NK-92 (cell line): ENCODE data around the gene MSMB.
"Not testable (repeated sequence)": the region's sequence is repeated elsewhere in the genome, so short reads cannot be mapped to it uniquely, and the experiment has no call there.

Experiments
- DNase-seq: peaks from one replicate; lab custom pipeline; 2025; ENCODE audit not compliant: unreplicated experiment; lab: John Stamatoyannopoulos, UW

MSMB gene

GRCh38 chr10:46046261-46046660 is at the start of gene MSMB:
TSS of gene MSMB (minus strand) at chr10:46046269. CDS start at chr10:46046237, 32 bp downstream.
- DNase-seq, result no peak

GRCh38 chr10:46094931-46095750 is 49.1 kb upstream of the MSMB start:
- no peak for DNase-seq

- DNase-seq, result no peak
These were observed 48.1 kb upstream of the MSMB start for GRCh38 chr10:46094197-46094500.

GRCh38 chr10:46093316-46094196 is 47.5 kb upstream of the MSMB start:
- DNase-seq, result not testable (repeated sequence)

GRCh38 chr10:46092524-46093081 is 46.5 kb upstream of the MSMB start:
- no peak for DNase-seq

- no peak for DNase-seq
These were observed 45.9 kb upstream of the MSMB start for GRCh38 chr10:46091828-46092523.

- no peak for DNase-seq
These were observed 45.2 kb upstream of the MSMB start for GRCh38 chr10:46091080-46091827.

- DNase-seq, result no peak
These were observed 44.3 kb upstream of the MSMB start for GRCh38 chr10:46090258-46090812.

GRCh38 chr10:46087381-46087780 is 41.3 kb upstream of the MSMB start:
- not testable (repeated sequence) for DNase-seq

- no peak for DNase-seq
These were observed 38.5 kb upstream of the MSMB start for GRCh38 chr10:46084321-46085165.

GRCh38 chr10:46080886-46081285 is 34.8 kb upstream of the MSMB start:
- no peak for DNase-seq

GRCh38 chr10:46079831-46080585 is 33.9 kb upstream of the MSMB start:
- no peak for DNase-seq

GRCh38 chr10:46077731-46078413 is 31.8 kb upstream of the MSMB start:
- no peak for DNase-seq

- no peak for DNase-seq
These were observed 31.1 kb upstream of the MSMB start for GRCh38 chr10:46077141-46077554.

- DNase-seq, result no peak
These were observed 29.8 kb upstream of the MSMB start for GRCh38 chr10:46075869-46076268.

- DNase-seq, result no peak
These were observed 28.3 kb upstream of the MSMB start for GRCh38 chr10:46074196-46074946.

- no peak for DNase-seq
These were observed 27.5 kb upstream of the MSMB start for GRCh38 chr10:46073564-46073963.
